Left renal pelvis (tissue), 4 donors: ENCODE measurements around the gene LMTK2. TPM values are rescaled to one million over a fixed set of nuclear protein-coding genes. Genes with fewer than 3 reads are reported as not detected.

ENCODE experiments used
- DNase-seq, 4 donors: peaks; one replicate each; pipeline ENCODE4 v3.0.0-alpha.2; 2013; ENCODE audit warnings: low read depth in 4 of 4, low spot score in 3 of 4
- polyA plus RNA-seq, 4 donors: library from polyadenylated mRNA; unstranded; fragments of 120-200 nt; gene quantifications; one replicate each; pipeline ENCODE4 v1.2.1, GENCODE V29; 2013; ENCODE audit not compliant: insufficient read length in 4 of 4

Gene LMTK2
- polyA plus RNA-seq, 4 donors = 8.4 to 15.3 (median 13.4) TPM

GRCh38 chr7:98252425-98253054 lies 145.9 kb downstream of the LMTK2 start:
- DNase-seq = no peak

GRCh38 chr7:98254516-98254915 lies 147.9 kb downstream of the LMTK2 start:
- DNase-seq = no peak

GRCh38 chr7:98254951-98255610 lies 148.4 kb downstream of the LMTK2 start:
- DNase-seq = no peak

- DNase-seq = no peak
These were observed 149.8 kb downstream of the LMTK2 start for GRCh38 chr7:98256431-98256830.

GRCh38 chr7:98257701-98258100 lies 151.0 kb downstream of the LMTK2 start:
- no peak for DNase-seq

Other genes starting within 250 kb of the LMTK2 start
- 10 to 100 TPM; 27.7 to 36.3 (median 31.3) TPM for gene ASNS, start 234.5 kb upstream of the LMTK2 start, polyA plus RNA-seq
- gene OCM2, start 116.7 kb upstream of the LMTK2 start, polyA plus RNA-seq = not detected
- gene BHLHA15, start 104.6 kb downstream of the LMTK2 start, polyA plus RNA-seq = under 1 TPM in 1 of 4 donors, not detected in 3; 0.18 TPM
- 10 to 100 TPM; 13.8 to 23.1 (median 15.5) TPM for gene TECPR1, start 145.4 kb downstream of the LMTK2 start, polyA plus RNA-seq
- 100 to 1,000 TPM in 1 of 4 donors, 10 to 100 TPM in 3; 81.7 to 109 (median 96.0) TPM for gene BRI3, start 174.8 kb downstream of the LMTK2 start, polyA plus RNA-seq